Esophagus squamous epithelium (tissue), 5 donors: ENCODE results near the gene CYTH3. TPM values are rescaled to one million over a fixed set of nuclear protein-coding genes. Genes with fewer than 3 reads are reported as not detected.

Source experiments
- DNase-seq: peaks from one replicate; lab custom pipeline; 2025; lab: John Stamatoyannopoulos, UW
- H3K27ac ChIP-seq, 4 donors: fragments of 200-600 bp; sonication (generic); one replicate each; pipeline ENCODE4 v1.5.1; 2016 to 2019; ENCODE audit warnings: mild to moderate bottlenecking in 1 of 4
- H3K27me3 ChIP-seq, 4 donors: fragments of 200-600 bp; sonication (generic); 1 replicate in 3 of 4; 2 replicates in 1 of 4; pipeline versions ENCODE4 v1.5.1 to v1.6.0; 2017 to 2021; ENCODE audit warnings: antibody characterized with exemption in 1 of 4
- H3K36me3 ChIP-seq, 3 donors: fragments of 200-600 bp; sonication (generic); one replicate each; pipeline ENCODE4 v1.5.1; 2016 to 2019
- H3K4me1 ChIP-seq, 3 donors: fragments of 200-600 bp; sonication (generic); one replicate each; pipeline ENCODE4 v1.5.1; 2017 to 2019
- H3K4me3 ChIP-seq, 4 donors: fragments of 200-600 bp; sonication (generic); 1 replicate in 3 of 4; 2 replicates in 1 of 4; pipeline ENCODE4 v1.5.1; 2016 to 2019; ENCODE audit warnings: mild to moderate bottlenecking in 2 of 4, moderate library complexity in 1 of 4
- H3K9me3 ChIP-seq, 3 donors: fragments of 200-600 bp; sonication (generic); one replicate each; pipeline ENCODE4 v1.5.1; 2016 to 2019
- POLR2A ChIP-seq, 4 donors: fragments of 450-650 bp; IDR thresholded peaks; one replicate each; pipeline ENCODE4 v1.6.1; 2017; ENCODE audit warnings: antibody characterized with exemption in 4 of 4, mild to moderate bottlenecking in 4 of 4, moderate library complexity in 3 of 4
- WGBS, 2 donors: methylation state at CpG; one replicate each; pipeline ENCODE4 v1.1.5; 2018; 5-methylcytosine and 5-hydroxymethylcytosine counted together
- intact Hi-C: fragments of 100-400 bp; cut with DNase I; formaldehyde crosslinking; loops from one replicate; pipeline ENCODE4 v1.15.0; 2022
- total RNA-seq, 4 donors: library from RNA; depleted of rRNA; stranded (reverse); fragments of >200 nt; gene quantifications; one replicate each; pipeline ENCODE4 v1.1.0, GENCODE V29; 2016
- TF ChIP-seq, protein P1 (sequence below), 6 experiments: fragments of 450-650 bp in 4 of 6; fragments of 200-600 bp in 2 of 6; sonication (generic) in 2 of 6; IDR thresholded peaks; one replicate each; pipeline ENCODE4 v1.5.1; 2016 to 2019; ENCODE audit warnings: antibody characterized with exemption in 6 of 6, mild to moderate bottlenecking in 4 of 6, moderate library complexity in 4 of 6
- donor health status: DM: yes; HTN: yes; CAD: no.

The CYTH3 gene
- total RNA-seq, 4 donors from 2014 or later: 11.5 to 27.7 (median 12.7) TPM

- H3K9me3 ChIP-seq: no peaks in the 10 kb centered on the region
- no peak for DNase-seq
- 67 to 78% methylated on average over 2 of the region's 2 CpGs for WGBS, 2 donors
- no peak overlapping the region for H3K4me3 ChIP-seq
- no peak for TF ChIP-seq POLR2A (IDR thresholded peaks at IDR 0.05)
- TF ChIP-seq, protein P1, sequence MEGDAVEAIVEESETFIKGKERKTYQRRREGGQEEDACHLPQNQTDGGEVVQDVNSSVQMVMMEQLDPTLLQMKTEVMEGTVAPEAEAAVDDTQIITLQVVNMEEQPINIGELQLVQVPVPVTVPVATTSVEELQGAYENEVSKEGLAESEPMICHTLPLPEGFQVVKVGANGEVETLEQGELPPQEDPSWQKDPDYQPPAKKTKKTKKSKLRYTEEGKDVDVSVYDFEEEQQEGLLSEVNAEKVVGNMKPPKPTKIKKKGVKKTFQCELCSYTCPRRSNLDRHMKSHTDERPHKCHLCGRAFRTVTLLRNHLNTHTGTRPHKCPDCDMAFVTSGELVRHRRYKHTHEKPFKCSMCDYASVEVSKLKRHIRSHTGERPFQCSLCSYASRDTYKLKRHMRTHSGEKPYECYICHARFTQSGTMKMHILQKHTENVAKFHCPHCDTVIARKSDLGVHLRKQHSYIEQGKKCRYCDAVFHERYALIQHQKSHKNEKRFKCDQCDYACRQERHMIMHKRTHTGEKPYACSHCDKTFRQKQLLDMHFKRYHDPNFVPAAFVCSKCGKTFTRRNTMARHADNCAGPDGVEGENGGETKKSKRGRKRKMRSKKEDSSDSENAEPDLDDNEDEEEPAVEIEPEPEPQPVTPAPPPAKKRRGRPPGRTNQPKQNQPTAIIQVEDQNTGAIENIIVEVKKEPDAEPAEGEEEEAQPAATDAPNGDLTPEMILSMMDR (IDR thresholded peaks at IDR 0.05): no peak
- no peaks in the 10 kb centered on the region for H3K36me3 ChIP-seq
- H3K4me1 ChIP-seq: peaks cover 0 to 77% (median 25%) of the 10 kb centered on the region in 3 donors
- no peaks in the 10 kb centered on the region for H3K27me3 ChIP-seq
- intact Hi-C loops: no loop called here
- H3K27ac ChIP-seq: peak overlapping the region in 2 of 4 donors; percentile 40 to 66
These were observed 10.7 kb downstream of the CYTH3 start for GRCh38 chr7:6261699-6262098.

GRCh38 chr7:6260291-6261187, 11.9 kb downstream of the CYTH3 start:
- TF ChIP-seq, protein P1 (IDR thresholded peaks at IDR 0.05): no peak
- TF ChIP-seq POLR2A (IDR thresholded peaks at IDR 0.05): no peak
- no peak for DNase-seq
- H3K27ac ChIP-seq: peak overlapping the region; percentile 3 to 66 (median 44)
- peaks cover 0 to 89% (median 34%) of the 10 kb centered on the region in 3 donors for H3K4me1 ChIP-seq
- H3K9me3 ChIP-seq: no peaks in the 10 kb centered on the region
- intact Hi-C loops: no loop called here
- WGBS, 2 donors: 71 to 77% methylated on average over 6 of the region's 6 CpGs
- no peaks in the 10 kb centered on the region for H3K27me3 ChIP-seq
- H3K4me3 ChIP-seq: no peak overlapping the region
- H3K36me3 ChIP-seq: no peaks in the 10 kb centered on the region

DNA sequence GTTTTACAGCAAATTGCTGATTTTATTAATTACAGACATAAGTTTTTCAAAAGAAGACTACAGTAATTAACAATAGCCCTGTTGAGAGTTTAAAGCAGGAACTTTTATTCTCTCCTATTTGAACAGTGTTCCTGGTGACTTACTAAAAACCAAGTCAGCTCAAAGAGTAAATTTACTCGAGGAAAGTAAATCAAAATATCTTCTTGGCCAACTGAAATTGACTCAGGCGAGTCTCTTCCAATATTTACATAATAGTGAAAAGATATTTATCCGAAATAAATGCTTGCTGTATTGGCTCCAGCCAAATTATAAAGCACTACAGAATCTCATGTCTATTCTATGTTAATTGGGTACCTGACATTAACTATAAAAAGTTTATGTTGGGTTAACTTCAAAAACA, 13.2 kb downstream of the CYTH3 start:
- no peak for DNase-seq
- peak overlapping the region in 1 of 4 donors; percentile 28 for H3K4me3 ChIP-seq
- peaks cover 0 to 98% (median 39%) of the 10 kb centered on the region in 3 donors for H3K4me1 ChIP-seq
- H3K27me3 ChIP-seq: no peaks in the 10 kb centered on the region
- no peak for TF ChIP-seq POLR2A (IDR thresholded peaks at IDR 0.05)
- TF ChIP-seq, protein P1 (IDR thresholded peaks at IDR 0.05): no peak
- 48 to 49% methylated on average over 3 of the region's 3 CpGs for WGBS, 2 donors
- H3K9me3 ChIP-seq: no peaks in the 10 kb centered on the region
- no peaks in the 10 kb centered on the region for H3K36me3 ChIP-seq
- intact Hi-C loops: no loop called here
- H3K27ac ChIP-seq: peak overlapping the region in 3 of 4 donors; percentile 44 to 77 (median 74)

GRCh38 chr7:6258440-6259182, 13.8 kb downstream of the CYTH3 start:
- Histone ChIP-seq H3K4me1 (peaks cover 0 to 98% (median 39%) of the 10 kb centered on the region in 3 donors), H3K4me3 (peak overlapping the region in 1 of 4 donors; percentile 28), H3K9me3 (no peaks in the 10 kb centered on the region), H3K36me3 (no peaks in the 10 kb centered on the region), H3K27me3 (no peaks in the 10 kb centered on the region), H3K27ac (peak overlapping the region in 3 of 4 donors; percentile 44 to 77 (median 74))
- intact Hi-C loops: no loop called here
- 35 to 56% methylated on average over 5 of the region's 5 CpGs for WGBS, 2 donors
- TF ChIP-seq POLR2A (IDR thresholded peaks at IDR 0.05): no peak
- TF ChIP-seq, protein P1 (IDR thresholded peaks at IDR 0.05): no peak
- no peak for DNase-seq
